ENCODE data around the gene PLGLB2. TPM values are rescaled to one million over a fixed set of nuclear protein-coding genes. Genes with fewer than 3 reads are reported as not detected.
"Not testable (repeated sequence)": the region's sequence is repeated elsewhere in the genome, so short reads cannot be mapped to it uniquely, and the experiment has no call there.

Gene PLGLB2
- under 1 TPM; 0.39 to 0.53 TPM for total RNA-seq

DNA sequence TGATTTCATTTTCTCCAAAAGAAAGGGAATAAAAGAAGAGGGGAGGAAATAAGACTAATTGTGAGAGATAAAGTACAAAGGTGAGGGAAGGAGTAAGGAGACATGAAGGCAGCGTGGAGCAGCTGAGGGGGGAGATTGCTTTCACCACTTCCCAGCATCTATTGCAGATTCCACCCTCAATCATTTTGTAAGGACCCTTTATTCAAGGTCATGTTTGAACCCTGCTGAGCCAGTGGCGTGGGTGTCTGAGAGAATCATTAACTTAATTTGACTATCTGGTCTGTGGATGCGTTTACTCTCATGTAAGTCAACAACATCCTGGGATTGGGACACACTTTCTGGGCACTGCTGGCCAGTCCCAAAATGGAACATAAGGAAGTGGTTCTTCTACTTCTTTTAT is at the start of gene PLGLB2:
PLGLB2 (plus strand) TSS at position 297 of the 400 bp plus-strand sequence; CDS start at position 364, 67 bp downstream.
- DNase-seq; H3K27ac Mint-ChIP-seq; H3K9me3 Mint-ChIP-seq (ENCODE audit: insufficient read depth); ATAC-seq; CTCF ChIA-PET; H3K27me3 Mint-ChIP-seq (ENCODE audit: low read depth); H3K4me3 Mint-ChIP-seq; POLR2A ChIA-PET; H3K4me1 Mint-ChIP-seq (ENCODE audit: low read depth); H3K36me3 Mint-ChIP-seq (ENCODE audit: low read depth): not testable (repeated sequence)

GRCh38 chr2:87704572-87705323 is 43.1 kb upstream of the PLGLB2 start:
- H3K27ac Mint-ChIP-seq: peak overlapping the region; percentile 71
- H3K4me3 Mint-ChIP-seq; DNase-seq; CTCF ChIA-PET; H3K36me3 Mint-ChIP-seq (ENCODE audit: low read depth); POLR2A ChIA-PET; H3K4me1 Mint-ChIP-seq (ENCODE audit: low read depth); H3K9me3 Mint-ChIP-seq (ENCODE audit: insufficient read depth); H3K27me3 Mint-ChIP-seq (ENCODE audit: low read depth): not testable (repeated sequence)
- ATAC-seq: peak; percentile 70

GRCh38 chr2:87708368-87708767 is 39.5 kb upstream of the PLGLB2 start:
- H3K36me3 Mint-ChIP-seq (ENCODE audit: low read depth); H3K4me3 Mint-ChIP-seq; POLR2A ChIA-PET; CTCF ChIA-PET; H3K27ac Mint-ChIP-seq; H3K27me3 Mint-ChIP-seq (ENCODE audit: low read depth); H3K9me3 Mint-ChIP-seq (ENCODE audit: insufficient read depth); DNase-seq; H3K4me1 Mint-ChIP-seq (ENCODE audit: low read depth): not testable (repeated sequence)
- ATAC-seq: peak; percentile 20

- H3K27me3 Mint-ChIP-seq (ENCODE audit: low read depth); POLR2A ChIA-PET; CTCF ChIA-PET; H3K4me3 Mint-ChIP-seq; H3K36me3 Mint-ChIP-seq (ENCODE audit: low read depth); H3K4me1 Mint-ChIP-seq (ENCODE audit: low read depth); DNase-seq; ATAC-seq; H3K9me3 Mint-ChIP-seq (ENCODE audit: insufficient read depth); H3K27ac Mint-ChIP-seq: not testable (repeated sequence)
Measured at GRCh38 chr2:87727940-87728599, 19.8 kb upstream of the PLGLB2 start.

DNA sequence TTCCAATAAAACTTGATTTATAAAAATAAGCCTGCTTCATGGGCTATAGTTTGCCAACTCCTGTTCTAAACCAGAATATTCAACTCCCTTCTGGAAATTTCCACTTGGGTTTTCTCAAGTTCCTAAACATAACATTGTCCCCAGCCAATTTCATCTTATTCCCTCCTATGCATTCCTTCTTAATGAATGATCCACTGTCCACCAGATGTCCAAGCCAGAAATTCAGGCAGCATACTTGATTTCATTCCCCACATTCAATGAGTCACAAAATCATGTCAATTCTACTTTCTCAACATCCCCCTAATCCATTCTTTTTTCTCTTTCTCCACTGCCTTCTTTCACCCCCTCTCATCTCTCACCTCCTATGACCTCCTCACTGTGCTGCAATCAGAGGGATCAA is 7.0 kb upstream of the PLGLB2 start:
- H3K36me3 Mint-ChIP-seq (ENCODE audit: low read depth); H3K27me3 Mint-ChIP-seq (ENCODE audit: low read depth); DNase-seq; POLR2A ChIA-PET; H3K4me1 Mint-ChIP-seq (ENCODE audit: low read depth); H3K9me3 Mint-ChIP-seq (ENCODE audit: insufficient read depth); H3K27ac Mint-ChIP-seq; ATAC-seq; CTCF ChIA-PET; H3K4me3 Mint-ChIP-seq: not testable (repeated sequence)

DNA sequence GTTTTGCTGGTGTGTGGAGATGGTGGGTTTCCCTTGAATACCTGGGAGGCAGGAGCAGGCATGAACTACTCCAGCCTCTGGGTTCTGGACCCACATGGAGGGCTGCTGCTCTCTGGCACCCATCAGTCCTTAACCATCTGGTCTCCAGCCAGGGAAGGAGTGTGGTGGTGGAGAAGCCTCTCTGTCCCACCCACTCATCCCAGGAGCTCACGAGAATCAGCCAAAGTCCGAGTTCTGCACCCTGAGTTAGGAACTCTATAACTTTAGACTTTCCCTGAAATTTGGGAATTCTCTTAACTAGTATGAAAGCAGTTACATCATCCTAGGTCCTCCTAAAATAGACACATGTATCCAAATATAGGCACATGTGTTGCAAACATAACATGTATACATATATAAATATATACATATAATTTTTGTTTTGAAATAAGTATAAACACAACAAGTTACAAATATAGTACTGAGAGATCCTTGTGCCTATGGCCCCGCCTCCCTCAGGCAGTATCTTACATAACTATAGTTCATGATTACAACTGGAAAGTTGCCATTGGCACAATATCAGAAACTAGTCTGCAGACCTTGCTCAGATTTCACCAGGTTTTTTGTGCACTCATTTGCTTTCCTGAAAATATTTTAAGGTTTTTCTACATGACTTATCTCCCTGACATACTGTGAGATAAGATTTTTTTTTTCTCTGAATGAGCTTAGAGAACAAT is 5.3 kb upstream of the PLGLB2 start:
- H3K27me3 Mint-ChIP-seq (ENCODE audit: low read depth); H3K27ac Mint-ChIP-seq; DNase-seq; H3K9me3 Mint-ChIP-seq (ENCODE audit: insufficient read depth); ATAC-seq; H3K36me3 Mint-ChIP-seq (ENCODE audit: low read depth); H3K4me3 Mint-ChIP-seq; H3K4me1 Mint-ChIP-seq (ENCODE audit: low read depth); POLR2A ChIA-PET; CTCF ChIA-PET: not testable (repeated sequence)

DNA sequence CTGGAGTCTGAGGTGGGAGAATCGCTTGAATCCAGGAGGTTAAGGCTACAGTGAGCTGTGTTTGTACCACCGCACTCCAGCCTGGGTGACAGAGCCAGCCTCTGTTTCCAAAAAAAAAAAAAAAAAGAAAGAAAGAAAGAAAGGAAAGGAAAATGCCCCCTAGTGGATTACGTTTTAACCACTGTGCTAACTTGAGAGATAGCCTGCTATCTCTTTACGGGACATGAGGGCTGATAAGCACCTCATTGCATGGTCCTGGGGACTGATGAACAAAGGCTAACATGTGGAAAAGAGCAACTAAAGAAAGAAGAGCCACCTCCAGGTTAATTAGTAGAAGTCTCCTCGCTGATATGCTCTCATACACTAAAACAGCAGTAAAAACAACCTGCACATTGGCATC is 4.2 kb upstream of the PLGLB2 start:
- H3K4me3 Mint-ChIP-seq; ATAC-seq; CTCF ChIA-PET; H3K36me3 Mint-ChIP-seq (ENCODE audit: low read depth); H3K4me1 Mint-ChIP-seq (ENCODE audit: low read depth); H3K27me3 Mint-ChIP-seq (ENCODE audit: low read depth); H3K27ac Mint-ChIP-seq; POLR2A ChIA-PET; DNase-seq; H3K9me3 Mint-ChIP-seq (ENCODE audit: insufficient read depth): not testable (repeated sequence)

DNA sequence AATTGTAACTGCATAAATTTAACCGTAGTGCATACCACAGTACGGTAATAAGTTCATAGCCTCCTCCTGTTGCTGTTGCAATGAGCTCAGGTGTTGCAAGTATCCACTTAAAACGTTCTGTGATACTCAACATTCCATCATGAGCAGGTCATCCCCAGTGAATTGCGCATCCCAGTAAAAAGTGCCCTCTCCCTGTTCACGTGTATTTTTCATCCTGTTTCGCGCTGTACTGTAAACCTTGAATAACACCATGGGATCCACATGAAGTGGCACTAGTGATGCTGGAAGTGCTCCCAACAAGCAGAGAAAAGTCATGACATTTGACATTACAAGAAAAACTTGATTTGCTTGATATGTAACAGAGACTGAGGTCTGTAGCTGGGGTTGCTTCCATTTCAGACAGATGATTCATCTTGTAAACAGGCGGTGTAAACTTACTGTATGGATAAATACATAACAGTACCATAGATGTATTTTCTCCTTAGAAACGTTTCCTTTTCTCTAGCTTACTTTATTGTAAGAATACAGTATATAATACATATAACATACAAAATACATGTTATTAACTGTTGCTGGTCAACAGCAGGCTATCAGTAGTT is 2.4 kb upstream of the PLGLB2 start:
- H3K4me1 Mint-ChIP-seq (ENCODE audit: low read depth); H3K9me3 Mint-ChIP-seq (ENCODE audit: insufficient read depth); CTCF ChIA-PET; POLR2A ChIA-PET; H3K27ac Mint-ChIP-seq; H3K4me3 Mint-ChIP-seq; H3K27me3 Mint-ChIP-seq (ENCODE audit: low read depth); H3K36me3 Mint-ChIP-seq (ENCODE audit: low read depth); ATAC-seq; DNase-seq: not testable (repeated sequence)

- H3K9me3 Mint-ChIP-seq (ENCODE audit: insufficient read depth); H3K27me3 Mint-ChIP-seq (ENCODE audit: low read depth); H3K4me1 Mint-ChIP-seq (ENCODE audit: low read depth); POLR2A ChIA-PET; H3K4me3 Mint-ChIP-seq; H3K27ac Mint-ChIP-seq; H3K36me3 Mint-ChIP-seq (ENCODE audit: low read depth); CTCF ChIA-PET; DNase-seq; ATAC-seq: not testable (repeated sequence)
Measured at GRCh38 chr2:87748524-87748923, 637 bp downstream of the PLGLB2 start.

DNA sequence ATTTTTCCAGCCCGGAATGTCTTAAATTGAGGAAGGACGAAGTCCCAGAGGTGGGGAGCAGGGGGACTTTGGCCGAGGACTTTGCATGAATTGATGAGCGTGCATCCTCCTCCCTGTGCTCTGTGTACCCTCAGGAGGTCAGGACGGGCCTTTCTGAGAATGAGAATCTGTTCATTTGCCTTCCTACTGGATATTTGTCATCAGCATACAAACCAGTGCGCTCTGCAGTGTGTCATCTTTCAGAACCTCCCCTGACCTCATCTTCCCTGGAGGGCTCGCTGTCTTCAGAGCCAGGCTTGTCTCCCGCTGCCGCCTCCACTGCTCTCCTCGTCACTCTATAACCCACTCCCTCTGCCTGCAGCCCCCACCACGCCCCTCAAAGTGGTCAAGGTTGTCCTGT is 2.7 kb downstream of the PLGLB2 start:
- H3K4me3 Mint-ChIP-seq; H3K27ac Mint-ChIP-seq; DNase-seq; CTCF ChIA-PET; POLR2A ChIA-PET; H3K4me1 Mint-ChIP-seq (ENCODE audit: low read depth); H3K36me3 Mint-ChIP-seq (ENCODE audit: low read depth); ATAC-seq; H3K9me3 Mint-ChIP-seq (ENCODE audit: insufficient read depth); H3K27me3 Mint-ChIP-seq (ENCODE audit: low read depth): not testable (repeated sequence)

GRCh38 chr2:87754759-87755158 is 6.9 kb downstream of the PLGLB2 start:
- H3K9me3 Mint-ChIP-seq (ENCODE audit: insufficient read depth); H3K4me3 Mint-ChIP-seq; ATAC-seq; H3K27ac Mint-ChIP-seq; POLR2A ChIA-PET; H3K36me3 Mint-ChIP-seq (ENCODE audit: low read depth); CTCF ChIA-PET; H3K4me1 Mint-ChIP-seq (ENCODE audit: low read depth); H3K27me3 Mint-ChIP-seq (ENCODE audit: low read depth); DNase-seq: not testable (repeated sequence)
